ENCODE measurements around the gene TENM3.

Gene TENM3

DNA sequence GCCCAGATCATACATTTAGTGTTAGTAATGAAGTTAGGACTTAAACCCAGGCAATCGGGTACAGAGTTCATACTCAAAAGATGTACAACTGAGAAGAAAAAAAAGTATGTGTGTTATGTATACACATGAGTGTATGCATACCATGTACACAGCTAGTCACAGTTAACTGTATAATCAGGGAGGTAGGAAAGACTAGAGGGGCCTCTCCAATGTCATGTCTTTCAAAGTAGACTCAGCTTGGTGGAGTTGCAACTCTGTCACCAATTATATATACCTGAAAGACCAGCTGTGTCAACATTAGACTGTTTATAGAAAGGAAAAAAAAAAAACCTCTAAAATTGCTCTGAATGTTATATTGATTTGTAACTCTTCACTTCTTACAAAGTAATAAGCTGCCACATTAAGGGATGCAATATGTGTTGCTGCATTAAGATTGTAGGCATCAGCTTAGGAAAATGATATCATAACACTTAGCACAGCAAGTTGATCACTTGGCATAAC lies 506.5 kb downstream of the TENM3 start:
- Histone ChIP-seq H3K4me3 (ENCODE audit: low read depth in 1 of 2, low read length in 2 of 2) (no peak overlapping the region), H3K36me3 (ENCODE audit: control insufficient read depth in 1 of 2, insufficient read depth in 2 of 2, low read length in 2 of 2) (no peaks in the 10 kb centered on the region), H3K9ac (ENCODE audit: low read depth in 1 of 2, low read length in 2 of 2) (no peak overlapping the region), H3K27ac (ENCODE audit: low read depth, low read length) (no peak overlapping the region), H3K9me3 (ENCODE audit: control insufficient read depth in 1 of 2, low read length in 2 of 2) (no peaks in the 10 kb centered on the region), H3K27me3 (ENCODE audit: control insufficient read depth in 1 of 2, insufficient read depth in 2 of 2, low read length in 2 of 2) (no peaks in the 10 kb centered on the region), H3K4me1 (ENCODE audit: control insufficient read depth in 1 of 2, insufficient read depth in 2 of 2, low read length in 2 of 2) (no peaks in the 10 kb centered on the region)

DNA sequence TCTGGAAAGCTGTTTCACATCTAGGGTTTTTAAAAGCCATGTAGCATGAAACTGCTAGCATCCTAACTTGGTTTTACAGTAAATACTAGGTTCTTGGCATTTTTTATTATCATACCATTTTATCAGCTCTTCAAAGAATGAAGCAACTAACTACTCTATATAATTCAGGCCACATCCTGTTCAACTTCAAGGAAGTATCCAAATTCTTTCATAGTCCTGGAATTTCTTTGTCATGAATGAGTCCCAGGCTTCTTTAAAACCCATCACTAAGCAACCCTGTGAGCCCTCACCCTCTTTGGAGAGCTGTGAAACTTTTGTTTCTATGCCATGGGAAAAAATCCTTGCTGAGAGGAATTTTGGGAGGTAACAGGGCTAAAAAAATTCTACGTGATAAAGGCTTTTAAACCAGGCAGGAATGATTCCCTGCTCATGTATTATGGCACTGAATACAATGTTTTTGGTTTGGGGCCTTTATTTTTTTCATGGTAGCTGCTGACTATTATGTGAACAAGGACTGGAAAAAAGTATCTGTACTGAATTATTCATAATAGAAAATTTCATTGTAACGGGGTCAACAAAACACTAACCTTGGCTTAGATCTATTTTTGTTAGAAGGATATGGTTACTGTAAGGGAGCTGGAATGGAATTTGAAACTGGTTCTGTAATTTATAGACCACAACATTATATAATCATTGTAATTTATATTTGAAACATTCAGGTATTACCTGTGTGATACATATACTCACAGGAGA lies 509.1 kb downstream of the TENM3 start:
- H3K36me3 ChIP-seq (ENCODE audit: control insufficient read depth in 1 of 2, insufficient read depth in 2 of 2, low read length in 2 of 2): no peaks in the 10 kb centered on the region
- H3K27ac ChIP-seq (ENCODE audit: low read depth, low read length): no peak overlapping the region
- H3K4me3 ChIP-seq (ENCODE audit: low read depth in 1 of 2, low read length in 2 of 2): no peak overlapping the region
- H3K27me3 ChIP-seq (ENCODE audit: control insufficient read depth in 1 of 2, insufficient read depth in 2 of 2, low read length in 2 of 2): no peaks in the 10 kb centered on the region
- H3K9me3 ChIP-seq (ENCODE audit: control insufficient read depth in 1 of 2, low read length in 2 of 2): no peaks in the 10 kb centered on the region
- no peak overlapping the region for H3K9ac ChIP-seq (ENCODE audit: low read depth in 1 of 2, low read length in 2 of 2)
- no peaks in the 10 kb centered on the region for H3K4me1 ChIP-seq (ENCODE audit: control insufficient read depth in 1 of 2, insufficient read depth in 2 of 2, low read length in 2 of 2)

DNA sequence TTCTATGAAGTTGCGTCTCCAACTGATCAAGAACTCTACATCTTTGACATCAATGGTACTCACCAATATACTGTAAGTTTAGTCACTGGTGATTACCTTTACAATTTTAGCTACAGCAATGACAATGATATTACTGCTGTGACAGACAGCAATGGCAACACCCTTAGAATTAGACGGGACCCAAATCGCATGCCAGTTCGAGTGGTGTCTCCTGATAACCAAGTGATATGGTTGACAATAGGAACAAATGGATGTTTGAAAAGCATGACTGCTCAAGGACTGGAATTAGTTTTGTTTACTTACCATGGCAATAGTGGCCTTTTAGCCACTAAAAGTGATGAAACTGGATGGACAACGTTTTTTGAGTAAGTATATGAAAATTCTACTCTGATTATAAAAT lies 511.7 kb downstream of the TENM3 start:
- Histone ChIP-seq H3K27me3 (ENCODE audit: control insufficient read depth in 1 of 2, insufficient read depth in 2 of 2, low read length in 2 of 2) (no peaks in the 10 kb centered on the region), H3K4me3 (ENCODE audit: low read depth in 1 of 2, low read length in 2 of 2) (no peak overlapping the region), H3K36me3 (ENCODE audit: control insufficient read depth in 1 of 2, insufficient read depth in 2 of 2, low read length in 2 of 2) (no peaks in the 10 kb centered on the region), H3K27ac (ENCODE audit: low read depth, low read length) (no peak overlapping the region), H3K9me3 (ENCODE audit: control insufficient read depth in 1 of 2, low read length in 2 of 2) (no peaks in the 10 kb centered on the region), H3K9ac (ENCODE audit: low read depth in 1 of 2, low read length in 2 of 2) (no peak overlapping the region), H3K4me1 (ENCODE audit: control insufficient read depth in 1 of 2, insufficient read depth in 2 of 2, low read length in 2 of 2) (no peaks in the 10 kb centered on the region)

DNA sequence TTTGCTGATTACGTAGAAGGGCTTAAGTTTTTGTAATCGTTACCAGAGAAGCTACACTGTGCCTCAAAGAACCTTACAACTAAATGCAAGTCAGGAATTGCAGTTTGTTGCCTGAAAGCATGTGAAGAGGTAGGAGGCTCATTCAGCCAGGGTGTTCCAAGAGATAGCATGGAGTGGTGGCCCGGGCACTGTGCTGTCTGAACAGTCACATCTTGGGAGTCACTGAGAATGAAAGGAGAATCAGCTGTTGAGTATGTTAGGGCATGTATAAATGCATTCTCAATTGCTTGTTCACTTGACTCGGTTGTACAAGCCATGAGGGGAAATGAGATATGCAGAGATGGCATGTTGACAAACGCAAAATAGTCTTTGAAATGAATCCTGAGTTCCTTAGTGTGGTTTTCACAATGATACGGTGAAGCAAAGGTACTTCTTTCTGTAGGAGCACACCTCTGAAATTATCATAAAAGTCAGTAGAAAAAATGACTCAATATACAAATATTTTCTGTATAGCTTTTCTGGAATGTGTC lies 513.0 kb downstream of the TENM3 start:
- Histone ChIP-seq H3K27ac (ENCODE audit: low read depth, low read length) (no peak overlapping the region), H3K4me3 (ENCODE audit: low read depth in 1 of 2, low read length in 2 of 2) (no peak overlapping the region), H3K9ac (ENCODE audit: low read depth in 1 of 2, low read length in 2 of 2) (no peak overlapping the region), H3K27me3 (ENCODE audit: control insufficient read depth in 1 of 2, insufficient read depth in 2 of 2, low read length in 2 of 2) (no peaks in the 10 kb centered on the region), H3K9me3 (ENCODE audit: control insufficient read depth in 1 of 2, low read length in 2 of 2) (no peaks in the 10 kb centered on the region), H3K4me1 (ENCODE audit: control insufficient read depth in 1 of 2, insufficient read depth in 2 of 2, low read length in 2 of 2) (no peaks in the 10 kb centered on the region), H3K36me3 (ENCODE audit: control insufficient read depth in 1 of 2, insufficient read depth in 2 of 2, low read length in 2 of 2) (no peaks in the 10 kb centered on the region)

DNA sequence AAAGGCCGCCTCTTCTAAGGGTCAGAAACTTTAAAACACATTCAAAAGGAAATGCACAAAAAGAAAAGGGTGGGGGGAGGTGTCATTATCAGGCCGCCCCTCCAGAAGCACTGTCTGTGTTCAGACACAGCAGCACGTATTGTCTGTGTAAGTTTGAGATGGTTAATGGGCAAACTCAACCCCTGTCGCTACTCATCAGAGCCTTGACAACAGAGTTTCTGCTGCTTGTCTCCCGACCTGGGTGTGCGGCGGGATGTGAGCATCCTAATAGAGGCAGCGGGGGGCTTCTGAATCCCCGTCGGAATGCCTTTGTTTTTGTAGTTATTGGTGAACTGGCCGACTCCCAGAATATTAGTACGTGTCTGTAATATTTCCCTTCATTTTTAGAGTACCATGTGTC lies 515.1 kb downstream of the TENM3 start:
- no peaks in the 10 kb centered on the region for H3K9me3 ChIP-seq (ENCODE audit: control insufficient read depth in 1 of 2, low read length in 2 of 2)
- no peaks in the 10 kb centered on the region for H3K36me3 ChIP-seq (ENCODE audit: control insufficient read depth in 1 of 2, insufficient read depth in 2 of 2, low read length in 2 of 2)
- H3K4me3 ChIP-seq (ENCODE audit: low read depth in 1 of 2, low read length in 2 of 2): no peak overlapping the region

DNA sequence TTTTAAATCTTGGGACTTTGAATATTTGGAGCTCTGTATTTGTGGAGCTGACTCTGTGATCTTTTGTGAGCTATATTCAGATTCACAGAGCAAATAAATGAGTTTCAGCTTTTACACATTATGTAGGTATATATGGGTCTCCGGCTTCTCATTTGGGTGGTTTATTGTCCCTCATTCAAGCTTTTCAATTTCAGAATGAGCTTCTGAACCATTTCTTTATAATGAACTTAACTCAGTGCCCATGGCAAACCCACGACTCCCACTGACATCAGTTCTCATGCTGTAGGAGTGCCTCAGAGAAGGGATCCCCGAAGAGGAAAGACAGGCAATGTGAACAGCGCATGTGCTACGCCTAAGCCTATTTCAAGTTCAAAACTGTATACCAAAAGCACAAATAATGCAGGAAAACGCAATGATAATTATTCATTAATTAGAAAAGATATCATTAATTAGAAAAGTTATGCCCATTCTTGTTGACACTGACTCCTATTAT lies 517.4 kb downstream of the TENM3 start:
- no peak overlapping the region for H3K27ac ChIP-seq (ENCODE audit: low read depth, low read length)
- no peaks in the 10 kb centered on the region for H3K9me3 ChIP-seq (ENCODE audit: control insufficient read depth in 1 of 2, low read length in 2 of 2)
- H3K4me3 ChIP-seq (ENCODE audit: low read depth in 1 of 2, low read length in 2 of 2): no peak overlapping the region
- H3K36me3 ChIP-seq (ENCODE audit: control insufficient read depth in 1 of 2, insufficient read depth in 2 of 2, low read length in 2 of 2): no peaks in the 10 kb centered on the region
- no peaks in the 10 kb centered on the region for H3K27me3 ChIP-seq (ENCODE audit: control insufficient read depth in 1 of 2, insufficient read depth in 2 of 2, low read length in 2 of 2)
- no peaks in the 10 kb centered on the region for H3K4me1 ChIP-seq (ENCODE audit: control insufficient read depth in 1 of 2, insufficient read depth in 2 of 2, low read length in 2 of 2)
- H3K9ac ChIP-seq (ENCODE audit: low read depth in 1 of 2, low read length in 2 of 2): no peak overlapping the region

More for the DNA sequence above, 515.1 kb downstream of the TENM3 start:
- no peaks in the 10 kb centered on the region for H3K27me3 ChIP-seq (ENCODE audit: control insufficient read depth in 1 of 2, insufficient read depth in 2 of 2, low read length in 2 of 2)
- no peak overlapping the region for H3K27ac ChIP-seq (ENCODE audit: low read depth, low read length)
- H3K9ac ChIP-seq (ENCODE audit: low read depth in 1 of 2, low read length in 2 of 2): no peak overlapping the region
- H3K4me1 ChIP-seq (ENCODE audit: control insufficient read depth in 1 of 2, insufficient read depth in 2 of 2, low read length in 2 of 2): no peaks in the 10 kb centered on the region

DNA sequence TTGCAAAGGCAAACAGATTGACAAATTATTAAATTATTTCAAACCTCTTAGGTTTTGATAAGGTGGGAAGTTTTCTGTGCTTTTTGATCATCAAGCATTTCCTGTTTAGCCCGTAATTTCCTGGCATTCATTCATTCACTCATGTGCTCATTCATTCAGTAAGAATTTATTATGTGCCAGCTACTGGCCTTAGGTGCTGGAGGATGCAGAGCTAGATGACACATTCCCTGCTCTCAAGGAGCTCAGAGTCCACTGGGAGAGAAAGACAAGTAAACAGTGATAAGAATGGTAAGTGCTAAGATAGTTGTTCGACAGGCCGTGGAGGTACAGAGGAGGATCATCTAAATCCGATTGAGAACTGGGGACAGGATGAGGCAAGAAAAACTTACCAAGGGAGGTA lies 520.9 kb downstream of the TENM3 start:
- H3K4me3 ChIP-seq (ENCODE audit: low read depth in 1 of 2, low read length in 2 of 2): no peak overlapping the region
- no peak overlapping the region for H3K9ac ChIP-seq (ENCODE audit: low read depth in 1 of 2, low read length in 2 of 2)
- H3K27ac ChIP-seq (ENCODE audit: low read depth, low read length): no peak overlapping the region
- H3K4me1 ChIP-seq (ENCODE audit: control insufficient read depth in 1 of 2, insufficient read depth in 2 of 2, low read length in 2 of 2): no peaks in the 10 kb centered on the region
- no peaks in the 10 kb centered on the region for H3K27me3 ChIP-seq (ENCODE audit: control insufficient read depth in 1 of 2, insufficient read depth in 2 of 2, low read length in 2 of 2)
- H3K36me3 ChIP-seq (ENCODE audit: control insufficient read depth in 1 of 2, insufficient read depth in 2 of 2, low read length in 2 of 2): no peaks in the 10 kb centered on the region
- no peaks in the 10 kb centered on the region for H3K9me3 ChIP-seq (ENCODE audit: control insufficient read depth in 1 of 2, low read length in 2 of 2)

DNA sequence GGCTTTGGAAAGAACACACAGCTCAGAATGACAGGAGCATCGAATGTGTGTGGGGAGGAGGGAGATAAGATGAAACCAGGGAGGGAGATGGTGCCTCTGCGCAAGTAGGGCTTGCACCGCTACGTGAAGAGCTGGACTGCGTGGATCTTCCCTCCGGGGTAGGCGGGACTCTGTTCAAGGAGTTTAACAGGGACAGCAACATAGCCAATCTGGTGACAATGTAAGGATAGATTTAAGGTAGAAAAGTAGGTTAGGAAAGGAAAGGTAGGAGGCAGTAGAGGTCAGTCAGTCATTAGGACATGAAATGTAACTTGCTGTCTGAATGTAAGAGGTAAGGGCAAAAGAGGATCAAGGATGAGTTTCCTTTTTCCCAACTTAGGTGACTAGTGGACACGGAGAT lies 521.4 kb downstream of the TENM3 start:
- H3K36me3 ChIP-seq (ENCODE audit: control insufficient read depth in 1 of 2, insufficient read depth in 2 of 2, low read length in 2 of 2): no peaks in the 10 kb centered on the region
- no peak overlapping the region for H3K27ac ChIP-seq (ENCODE audit: low read depth, low read length)
- H3K27me3 ChIP-seq (ENCODE audit: control insufficient read depth in 1 of 2, insufficient read depth in 2 of 2, low read length in 2 of 2): no peaks in the 10 kb centered on the region
- H3K9me3 ChIP-seq (ENCODE audit: control insufficient read depth in 1 of 2, low read length in 2 of 2): no peaks in the 10 kb centered on the region
- H3K4me3 ChIP-seq (ENCODE audit: low read depth in 1 of 2, low read length in 2 of 2): no peak overlapping the region
- H3K9ac ChIP-seq (ENCODE audit: low read depth in 1 of 2, low read length in 2 of 2): no peak overlapping the region
- no peaks in the 10 kb centered on the region for H3K4me1 ChIP-seq (ENCODE audit: control insufficient read depth in 1 of 2, insufficient read depth in 2 of 2, low read length in 2 of 2)

DNA sequence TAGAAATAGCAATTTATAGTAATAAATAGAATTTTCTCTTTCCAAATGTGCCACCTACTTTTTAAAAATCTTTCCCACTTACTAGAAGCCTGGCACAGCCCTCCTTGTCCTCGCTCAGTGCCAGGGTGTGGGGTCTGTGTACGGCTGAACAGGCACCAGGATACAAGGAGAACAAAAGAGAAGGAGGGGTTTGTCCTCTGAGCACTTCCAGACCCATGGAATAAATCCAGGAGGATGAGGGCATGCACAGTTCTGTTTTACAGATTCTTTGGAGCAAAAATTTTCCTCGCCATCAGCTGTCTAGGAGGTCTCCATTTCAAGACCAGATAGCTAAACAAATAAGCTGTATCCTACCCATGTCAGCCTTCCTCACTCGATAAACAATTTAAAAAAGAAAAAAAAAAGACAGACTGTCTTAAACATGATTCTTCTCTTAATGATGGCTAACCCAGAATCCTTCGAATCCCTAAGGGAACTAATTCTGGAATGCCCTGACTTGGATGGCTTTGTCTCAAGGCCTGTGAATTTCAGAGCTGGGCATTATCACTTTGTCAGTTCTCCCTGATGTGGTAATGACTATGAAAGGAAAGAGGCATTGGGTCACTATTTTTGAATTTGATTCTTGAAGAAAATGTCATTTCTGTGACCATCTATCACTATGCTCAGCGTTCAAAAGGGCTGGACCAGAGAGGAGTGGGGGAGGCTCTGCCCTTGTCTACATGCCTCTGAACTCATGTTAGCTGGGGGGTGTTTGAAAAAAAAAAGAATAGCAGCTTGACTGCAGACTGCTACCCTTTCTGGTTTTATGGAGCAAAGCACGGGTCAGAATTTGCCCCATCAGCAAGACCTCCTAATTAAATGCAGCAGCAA lies 523.0 kb downstream of the TENM3 start:
- Histone ChIP-seq H3K9ac (ENCODE audit: low read depth in 1 of 2, low read length in 2 of 2) (no peak overlapping the region), H3K27me3 (ENCODE audit: control insufficient read depth in 1 of 2, insufficient read depth in 2 of 2, low read length in 2 of 2) (no peaks in the 10 kb centered on the region), H3K27ac (ENCODE audit: low read depth, low read length) (no peak overlapping the region), H3K4me3 (ENCODE audit: low read depth in 1 of 2, low read length in 2 of 2) (no peak overlapping the region), H3K4me1 (ENCODE audit: control insufficient read depth in 1 of 2, insufficient read depth in 2 of 2, low read length in 2 of 2) (no peaks in the 10 kb centered on the region), H3K36me3 (ENCODE audit: control insufficient read depth in 1 of 2, insufficient read depth in 2 of 2, low read length in 2 of 2) (no peaks in the 10 kb centered on the region), H3K9me3 (ENCODE audit: control insufficient read depth in 1 of 2, low read length in 2 of 2) (no peaks in the 10 kb centered on the region)

DNA sequence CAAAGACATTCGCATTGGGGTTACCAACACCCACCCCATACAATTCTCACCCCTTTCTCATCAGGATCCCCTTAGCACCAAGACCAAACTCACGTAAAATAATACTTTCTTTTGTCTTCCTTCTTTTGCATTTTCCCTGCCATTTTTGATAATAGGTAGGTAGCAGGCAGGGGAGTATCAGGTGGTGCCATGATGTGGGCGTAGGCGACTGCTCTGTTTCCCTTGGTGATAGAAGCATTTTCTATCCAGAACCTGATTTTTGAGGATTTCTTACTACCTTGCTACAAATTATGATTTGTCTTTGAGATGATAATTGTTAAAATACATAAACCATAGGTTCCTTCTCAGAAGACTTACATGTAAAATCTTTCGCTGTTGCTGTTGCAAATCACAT lies 523.7 kb downstream of the TENM3 start:
- Histone ChIP-seq H3K27ac (ENCODE audit: low read depth, low read length) (no peak overlapping the region), H3K36me3 (ENCODE audit: control insufficient read depth in 1 of 2, insufficient read depth in 2 of 2, low read length in 2 of 2) (no peaks in the 10 kb centered on the region), H3K9ac (ENCODE audit: low read depth in 1 of 2, low read length in 2 of 2) (no peak overlapping the region), H3K27me3 (ENCODE audit: control insufficient read depth in 1 of 2, insufficient read depth in 2 of 2, low read length in 2 of 2) (no peaks in the 10 kb centered on the region), H3K4me3 (ENCODE audit: low read depth in 1 of 2, low read length in 2 of 2) (no peak overlapping the region), H3K9me3 (ENCODE audit: control insufficient read depth in 1 of 2, low read length in 2 of 2) (no peaks in the 10 kb centered on the region), H3K4me1 (ENCODE audit: control insufficient read depth in 1 of 2, insufficient read depth in 2 of 2, low read length in 2 of 2) (no peaks in the 10 kb centered on the region)
